ENCODE results near the gene DAGLA.

The DAGLA gene

GRCh38 chr11:61769946-61770683, 89.9 kb downstream of the DAGLA start:
- Histone ChIP-seq H4K12ac (ENCODE audit: low read depth, low read length) (no peak overlapping the region), H2AFZ (ENCODE audit: insufficient read depth, low read length, poor library complexity) (no peak overlapping the region), H3K79me1 (ENCODE audit: low read length) (peaks cover 22% of the 10 kb centered on the region), H3K9me3 (ENCODE audit: insufficient read depth, low read depth, low read length) (peaks cover 3% of the 10 kb centered on the region), H3K4me3 (ENCODE audit: low read depth, low read length) (no peak overlapping the region), H3K36me3 (ENCODE audit: control insufficient read depth in 1 of 2, insufficient read depth in 2 of 2, low read length in 2 of 2) (no peaks in the 10 kb centered on the region), H3K23ac (ENCODE audit: low read length) (no peak overlapping the region), H2AK5ac (ENCODE audit: low read length) (peak overlapping the region; percentile 42), H3K4ac (ENCODE audit: low read depth, low read length) (no peak overlapping the region), H4K8ac (ENCODE audit: low read depth, low read length) (no peak overlapping the region), H3K79me2 (ENCODE audit: control insufficient read depth, insufficient read depth, low read length, poor library complexity) (peaks cover 6% of the 10 kb centered on the region), H3K18ac (ENCODE audit: low read length) (no peak overlapping the region), H2BK5ac (ENCODE audit: low read depth, low read length, poor library complexity) (no peak overlapping the region), H3K27me3 (ENCODE audit: insufficient read depth, low read length) (no peaks in the 10 kb centered on the region), H4K91ac (ENCODE audit: low read depth, low read length) (peak overlapping the region; percentile 19), H2BK12ac (ENCODE audit: low read length) (no peak overlapping the region), H2BK120ac (ENCODE audit: insufficient read depth, low read length, poor library complexity) (no peak overlapping the region), H3K4me1 (ENCODE audit: control insufficient read depth in 1 of 2, insufficient read depth in 2 of 2, low read length in 2 of 2) (peaks cover 30 to 42% of the 10 kb centered on the region in 2 experiments), H3K14ac (ENCODE audit: low read length) (no peak overlapping the region), H3K9ac (ENCODE audit: low read length) (no peak overlapping the region), H3K27ac (ENCODE audit: low read depth, low read length) (no peak overlapping the region), H3K4me2 (ENCODE audit: low read length) (no peak overlapping the region)
- WGBS (ENCODE audit: extremely low coverage, insufficient coverage, insufficient read length) = no CpG with 5 or more reads among the region's 20 CpGs
- no peak for DNase-seq

GRCh38 chr11:61771195-61771894, 91.2 kb downstream of the DAGLA start:
- H3K18ac ChIP-seq (ENCODE audit: low read length) = peak overlapping the region; percentile 76
- H3K23ac ChIP-seq (ENCODE audit: low read length) = no peak overlapping the region
- H3K9me3 ChIP-seq (ENCODE audit: insufficient read depth, low read depth, low read length) = peaks cover 1% of the 10 kb centered on the region
- H2BK120ac ChIP-seq (ENCODE audit: insufficient read depth, low read length, poor library complexity) = peak overlapping the region; percentile 75
- peak overlapping the region; percentile 1 for H3K4ac ChIP-seq (ENCODE audit: low read depth, low read length)
- peak overlapping the region; percentile 46 for H2AK5ac ChIP-seq (ENCODE audit: low read length)
- peak overlapping the region; percentile 89 for H4K91ac ChIP-seq (ENCODE audit: low read depth, low read length)
- no peaks in the 10 kb centered on the region for H3K27me3 ChIP-seq (ENCODE audit: insufficient read depth, low read length)
- H2AFZ ChIP-seq (ENCODE audit: insufficient read depth, low read length, poor library complexity) = no peak overlapping the region
- no peak overlapping the region for H3K4me3 ChIP-seq (ENCODE audit: low read depth, low read length)
- peaks cover 22% of the 10 kb centered on the region for H3K79me1 ChIP-seq (ENCODE audit: low read length)
- peak overlapping the region; percentile 63 for H2BK12ac ChIP-seq (ENCODE audit: low read length)
- H4K12ac ChIP-seq (ENCODE audit: low read depth, low read length) = peak overlapping the region; percentile 49
- no CpG with 5 or more reads among the region's 15 CpGs for WGBS (ENCODE audit: extremely low coverage, insufficient coverage, insufficient read length)
- no peak for DNase-seq
- H3K4me2 ChIP-seq (ENCODE audit: low read length) = no peak overlapping the region
- peaks cover 30 to 42% of the 10 kb centered on the region in 2 experiments for H3K4me1 ChIP-seq (ENCODE audit: control insufficient read depth in 1 of 2, insufficient read depth in 2 of 2, low read length in 2 of 2)
- no peaks in the 10 kb centered on the region for H3K36me3 ChIP-seq (ENCODE audit: control insufficient read depth in 1 of 2, insufficient read depth in 2 of 2, low read length in 2 of 2)
- H2BK5ac ChIP-seq (ENCODE audit: low read depth, low read length, poor library complexity) = peak overlapping the region; percentile 64
- H3K9ac ChIP-seq (ENCODE audit: low read length) = peak overlapping the region; percentile 1
- H3K79me2 ChIP-seq (ENCODE audit: control insufficient read depth, insufficient read depth, low read length, poor library complexity) = peaks cover 6% of the 10 kb centered on the region
- H4K8ac ChIP-seq (ENCODE audit: low read depth, low read length) = peak overlapping the region; percentile 30
- H3K14ac ChIP-seq (ENCODE audit: low read length) = peak overlapping the region; percentile 12
- peak overlapping the region; percentile 24 for H3K27ac ChIP-seq (ENCODE audit: low read depth, low read length)

DNA sequence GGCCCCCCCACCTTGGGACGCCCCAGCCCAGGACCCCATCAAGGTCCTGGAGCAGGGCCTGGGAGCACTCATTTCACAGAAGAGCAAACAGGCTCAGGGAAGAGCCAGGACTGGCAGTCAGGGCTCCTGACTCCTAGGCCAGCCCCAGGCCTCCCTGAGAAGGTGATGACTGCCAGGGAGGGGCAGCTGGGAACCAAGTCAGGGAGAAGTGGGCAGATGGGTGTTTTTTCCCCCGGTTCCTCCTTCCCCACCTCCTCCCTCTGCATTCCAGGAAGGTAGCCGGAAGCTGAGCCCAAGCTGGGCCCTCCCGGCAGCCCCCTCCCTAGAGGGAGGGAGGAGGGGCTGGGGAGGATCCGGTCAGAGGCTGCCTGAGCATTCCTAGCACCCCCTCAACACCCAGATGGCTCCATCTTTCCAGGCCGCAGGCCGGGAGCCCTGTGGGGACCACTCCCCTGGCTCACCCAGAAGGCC, 91.8 kb downstream of the DAGLA start:
- Histone ChIP-seq H2BK5ac (ENCODE audit: low read depth, low read length, poor library complexity) (peak overlapping the region; percentile 71), H3K79me1 (ENCODE audit: low read length) (peaks cover 22% of the 10 kb centered on the region), H2AK5ac (ENCODE audit: low read length) (peak overlapping the region; percentile 49), H3K4me3 (ENCODE audit: low read depth, low read length) (no peak overlapping the region), H3K9ac (ENCODE audit: low read length) (no peak overlapping the region), H3K36me3 (ENCODE audit: control insufficient read depth in 1 of 2, insufficient read depth in 2 of 2, low read length in 2 of 2) (peaks cover 0 to 4% of the 10 kb centered on the region in 2 experiments), H2BK120ac (ENCODE audit: insufficient read depth, low read length, poor library complexity) (peak overlapping the region; percentile 81), H3K27ac (ENCODE audit: low read depth, low read length) (peak overlapping the region; percentile 24), H3K23ac (ENCODE audit: low read length) (no peak overlapping the region), H3K18ac (ENCODE audit: low read length) (peak overlapping the region; percentile 76), H3K4me1 (ENCODE audit: control insufficient read depth in 1 of 2, insufficient read depth in 2 of 2, low read length in 2 of 2) (peaks cover 30 to 42% of the 10 kb centered on the region in 2 experiments), H2AFZ (ENCODE audit: insufficient read depth, low read length, poor library complexity) (peak overlapping the region; percentile 30), H3K9me3 (ENCODE audit: insufficient read depth, low read depth, low read length) (peaks cover 1% of the 10 kb centered on the region), H4K8ac (ENCODE audit: low read depth, low read length) (peak overlapping the region; percentile 30), H4K91ac (ENCODE audit: low read depth, low read length) (peak overlapping the region; percentile 89), H3K4ac (ENCODE audit: low read depth, low read length) (peak overlapping the region; percentile 1), H3K4me2 (ENCODE audit: low read length) (no peak overlapping the region), H3K14ac (ENCODE audit: low read length) (peak overlapping the region; percentile 81), H3K27me3 (ENCODE audit: insufficient read depth, low read length) (no peaks in the 10 kb centered on the region), H2BK12ac (ENCODE audit: low read length) (peak overlapping the region; percentile 63), H3K79me2 (ENCODE audit: control insufficient read depth, insufficient read depth, low read length, poor library complexity) (peaks cover 6% of the 10 kb centered on the region), H4K12ac (ENCODE audit: low read depth, low read length) (peak overlapping the region; percentile 55)
- no CpG with 5 or more reads among the region's 7 CpGs for WGBS (ENCODE audit: extremely low coverage, insufficient coverage, insufficient read length)
- DNase-seq = no peak

- Histone ChIP-seq H4K8ac (ENCODE audit: low read depth, low read length) (no peak overlapping the region), H3K4ac (ENCODE audit: low read depth, low read length) (no peak overlapping the region), H3K9me3 (ENCODE audit: insufficient read depth, low read depth, low read length) (no peaks in the 10 kb centered on the region), H4K91ac (ENCODE audit: low read depth, low read length) (peak overlapping the region; percentile 40), H3K4me3 (ENCODE audit: low read depth, low read length) (no peak overlapping the region), H3K79me1 (ENCODE audit: low read length) (peaks cover 22% of the 10 kb centered on the region), H2BK12ac (ENCODE audit: low read length) (peak overlapping the region; percentile 16), H3K27me3 (ENCODE audit: insufficient read depth, low read length) (no peaks in the 10 kb centered on the region), H2BK5ac (ENCODE audit: low read depth, low read length, poor library complexity) (peak overlapping the region; percentile 58), H2AFZ (ENCODE audit: insufficient read depth, low read length, poor library complexity) (no peak overlapping the region), H3K36me3 (ENCODE audit: control insufficient read depth in 1 of 2, insufficient read depth in 2 of 2, low read length in 2 of 2) (peaks cover 6 to 7% of the 10 kb centered on the region in 2 experiments), H4K12ac (ENCODE audit: low read depth, low read length) (no peak overlapping the region), H3K18ac (ENCODE audit: low read length) (no peak overlapping the region), H2AK5ac (ENCODE audit: low read length) (no peak overlapping the region), H3K79me2 (ENCODE audit: control insufficient read depth, insufficient read depth, low read length, poor library complexity) (peaks cover 6% of the 10 kb centered on the region), H3K4me2 (ENCODE audit: low read length) (peak overlapping the region; percentile 37), H3K23ac (ENCODE audit: low read length) (no peak overlapping the region), H3K9ac (ENCODE audit: low read length) (no peak overlapping the region), H3K4me1 (ENCODE audit: control insufficient read depth in 1 of 2, insufficient read depth in 2 of 2, low read length in 2 of 2) (peaks cover 30 to 41% of the 10 kb centered on the region in 2 experiments), H3K27ac (ENCODE audit: low read depth, low read length) (no peak overlapping the region), H3K14ac (ENCODE audit: low read length) (no peak overlapping the region), H2BK120ac (ENCODE audit: insufficient read depth, low read length, poor library complexity) (peak overlapping the region; percentile 14)
- no peak for DNase-seq
- no CpG with 5 or more reads among the region's 10 CpGs for whole genome bisulfite sequencing (ENCODE audit: extremely low coverage, insufficient coverage, insufficient read length)
Observed at GRCh38 chr11:61773356-61773755, 93.2 kb downstream of the DAGLA start.

All from trophoblast cell (in vitro differentiated cells and primary cell).